Karpas-422 (cell line): Measurements from ENCODE around the gene NUP54. TPM values are rescaled to one million over a fixed set of nuclear protein-coding genes. Genes with fewer than 3 reads are reported as not detected.

Source experiments
- DNase-seq: peaks from one replicate; pipeline ENCODE4 v3.0.0-alpha.2; 2015
- H2AFZ ChIP-seq: fragments of 200-600 bp; sonication (generic); 2 replicates; pipeline ENCODE4 v1.6.1; 2014; ENCODE audit warnings: antibody characterized with exemption, low read length, mixed read lengths
- H3K27ac ChIP-seq: fragments of 200-600 bp; sonication (generic); 2 replicates; pipeline ENCODE4 v1.5.1; 2014; ENCODE audit warnings: mild to moderate bottlenecking, low read length, moderate library complexity
- H3K27me3 ChIP-seq: fragments of 200-600 bp; sonication (generic); 2 replicates; pipeline ENCODE4 v1.6.1; 2014; ENCODE audit warnings: low read length, mixed read lengths
- H3K36me3 ChIP-seq: fragments of 200-600 bp; sonication (generic); 2 replicates; pipeline ENCODE4 v1.6.1; 2014; ENCODE audit warnings: low read length, mixed read lengths; ENCODE audit not compliant: insufficient read depth
- H3K4me1 ChIP-seq: fragments of 200-600 bp; sonication (generic); 2 replicates; pipeline ENCODE4 v1.6.1; 2014; ENCODE audit warnings: mild to moderate bottlenecking, low read length, mixed read lengths
- H3K4me2 ChIP-seq: fragments of 200-600 bp; sonication (generic); 2 replicates; pipeline ENCODE4 v1.6.1; 2014; ENCODE audit warnings: low read length, low read depth, mild to moderate bottlenecking; ENCODE audit not compliant: poor library complexity, severe bottlenecking
- H3K4me3 ChIP-seq: fragments of 200-600 bp; sonication (generic); 2 replicates; pipeline ENCODE4 v1.5.1; 2014; ENCODE audit warnings: mild to moderate bottlenecking, antibody characterized with exemption, low read length, mixed read lengths
- H3K79me2 ChIP-seq: fragments of 200-600 bp; sonication (generic); 2 replicates; pipeline ENCODE4 v1.6.1; 2014; ENCODE audit warnings: mild to moderate bottlenecking, low read length, mixed read lengths
- H3K9ac ChIP-seq: fragments of 200-600 bp; sonication (generic); 2 replicates; pipeline ENCODE4 v1.6.0; 2014; ENCODE audit warnings: low read length
- H3K9me2 ChIP-seq: fragments of 200-600 bp; sonication (generic), shearing (Covaris generic); replicated peaks from 2 replicates; pipeline ENCODE4 v1.6.0; 2014; ENCODE audit warnings: mild to moderate bottlenecking, low read length, moderate library complexity; ENCODE audit not compliant: insufficient read depth
- H3K9me3 ChIP-seq: fragments of 300-700, 200-600 bp; sonication (generic); 2 replicates; pipeline ENCODE4 v1.6.1; 2014; ENCODE audit warnings: low read length, mixed read lengths
- H4K20me1 ChIP-seq: fragments of 200-600 bp; sonication (generic); 2 replicates; pipeline ENCODE4 v1.6.1; 2014; ENCODE audit warnings: mild to moderate bottlenecking, antibody characterized with exemption, low read length, low read depth; ENCODE audit not compliant: insufficient read depth
- total RNA-seq: library from RNA; depleted of rRNA; stranded (reverse); fragments of >200 nt; shearing (Covaris generic); gene quantifications from 2 replicates; pipeline ENCODE4 v1.2.3, GENCODE V29; 2014; ENCODE audit warnings: low replicate concordance

Gene NUP54
- total RNA-seq, 1 experiment from 2014 or later = 26.3 TPM

DNA sequence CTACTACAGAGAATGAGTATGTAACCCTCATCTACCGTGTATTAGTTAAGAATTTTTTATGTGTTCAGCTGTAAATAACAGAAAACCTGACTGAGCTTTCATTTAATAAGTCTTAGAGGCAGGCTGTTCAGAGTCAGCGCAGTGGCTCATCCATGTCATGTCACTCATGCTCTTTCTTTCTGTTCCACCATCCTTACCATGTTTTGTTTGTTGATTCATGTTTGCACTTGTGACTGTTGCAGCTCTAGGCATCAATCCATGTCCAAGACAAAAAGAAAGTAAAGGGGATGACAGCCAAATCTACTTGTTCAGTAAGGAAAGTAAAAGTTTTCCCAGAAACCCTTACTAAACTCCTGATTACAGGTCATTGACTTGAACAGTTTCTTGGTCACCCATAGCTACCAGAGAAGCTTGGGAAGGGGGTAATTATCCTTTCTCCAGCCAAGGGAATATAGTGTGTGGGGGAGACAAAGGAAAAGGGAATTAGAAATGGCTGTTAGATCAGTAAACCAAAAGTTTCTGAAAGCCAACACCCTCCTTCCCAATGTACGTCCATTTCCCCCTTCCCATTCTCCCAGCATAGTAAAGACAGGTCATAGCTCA, 64.7 kb downstream of the NUP54 start:
- Histone ChIP-seq H3K4me2 (no peak overlapping the region), H3K4me3 (no peak overlapping the region), H3K27ac (no peak overlapping the region), H3K36me3 (no peaks in the 10 kb centered on the region), H3K9me2 (no peaks in the 10 kb centered on the region), H3K79me2 (no peaks in the 10 kb centered on the region), H4K20me1 (no peaks in the 10 kb centered on the region), H2AFZ (no peak overlapping the region), H3K9me3 (no peaks in the 10 kb centered on the region), H3K27me3 (no peaks in the 10 kb centered on the region), H3K9ac (no peak overlapping the region), H3K4me1 (no peaks in the 10 kb centered on the region)
- DNase-seq = no peak

DNA sequence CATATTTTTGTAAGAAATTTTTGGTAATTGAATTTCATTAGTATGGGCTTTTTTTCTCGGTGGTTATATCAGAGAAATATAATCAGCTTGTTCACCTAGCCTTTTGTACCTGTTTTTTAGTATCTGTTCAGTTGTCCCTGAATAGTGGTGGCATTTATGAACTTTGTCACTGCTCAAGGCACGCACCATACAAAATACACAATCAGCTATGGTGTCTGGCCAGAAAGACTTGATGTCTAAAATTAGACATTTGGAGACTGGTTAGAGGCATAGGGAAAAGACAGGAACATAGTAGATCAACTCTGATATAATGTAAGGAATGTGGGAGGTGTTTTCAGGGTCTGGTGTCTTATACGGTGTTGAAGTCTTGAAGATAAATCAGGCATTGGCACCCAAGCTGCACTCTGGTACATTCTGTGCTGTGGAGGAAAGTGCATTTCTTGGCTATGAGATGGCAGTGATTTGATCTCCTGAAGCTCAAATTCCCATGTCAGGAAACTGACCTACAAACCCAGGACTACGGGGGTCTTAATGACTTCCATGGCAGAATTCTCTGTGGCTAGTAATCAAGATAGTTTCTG, 70.1 kb downstream of the NUP54 start:
- Histone ChIP-seq H3K79me2 (no peaks in the 10 kb centered on the region), H4K20me1 (no peaks in the 10 kb centered on the region), H3K27ac (no peak overlapping the region), H3K36me3 (no peaks in the 10 kb centered on the region), H3K9ac (no peak overlapping the region), H3K9me3 (no peaks in the 10 kb centered on the region), H3K4me1 (no peaks in the 10 kb centered on the region), H3K27me3 (no peaks in the 10 kb centered on the region), H2AFZ (no peak overlapping the region), H3K4me2 (no peak overlapping the region), H3K4me3 (no peak overlapping the region), H3K9me2 (no peaks in the 10 kb centered on the region)
- no peak for DNase-seq

DNA sequence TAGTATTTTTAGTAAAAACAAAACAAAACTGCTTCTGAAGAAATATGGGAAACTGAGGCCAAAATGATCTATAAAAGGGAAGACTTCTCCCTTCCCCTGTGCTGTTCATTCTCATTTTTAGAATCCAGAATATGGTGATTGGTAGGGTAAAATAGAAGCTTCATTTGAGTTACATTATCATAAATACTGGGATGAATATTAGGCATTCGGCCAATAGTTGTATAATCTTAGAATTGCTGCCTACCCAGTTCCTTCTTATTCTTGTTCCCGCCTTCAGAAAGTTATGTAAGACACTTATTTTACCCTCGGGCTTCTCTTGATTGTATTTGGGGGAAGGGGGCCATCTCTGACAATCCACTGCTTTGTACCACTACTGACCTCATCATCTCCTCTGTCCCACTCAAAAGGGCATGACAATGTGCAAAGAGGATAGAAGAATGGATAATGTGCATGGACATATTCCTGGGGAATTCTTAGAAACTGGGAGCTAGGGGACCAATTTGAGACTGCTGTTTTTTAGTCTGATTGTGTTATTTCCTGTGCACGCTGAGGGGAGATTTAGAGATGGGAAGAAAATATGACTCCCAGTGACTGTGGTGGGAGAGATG, 73.1 kb downstream of the NUP54 start:
- no peak overlapping the region for H3K4me2 ChIP-seq
- DNase-seq = no peak
- H3K27ac ChIP-seq = no peak overlapping the region
- H3K4me3 ChIP-seq = no peak overlapping the region
- no peaks in the 10 kb centered on the region for H3K9me2 ChIP-seq
- H3K9me3 ChIP-seq = no peaks in the 10 kb centered on the region
- no peak overlapping the region for H2AFZ ChIP-seq
- no peaks in the 10 kb centered on the region for H3K79me2 ChIP-seq
- H3K9ac ChIP-seq = no peak overlapping the region
- no peaks in the 10 kb centered on the region for H3K4me1 ChIP-seq
- no peaks in the 10 kb centered on the region for H4K20me1 ChIP-seq
- no peaks in the 10 kb centered on the region for H3K27me3 ChIP-seq
- no peaks in the 10 kb centered on the region for H3K36me3 ChIP-seq

DNA sequence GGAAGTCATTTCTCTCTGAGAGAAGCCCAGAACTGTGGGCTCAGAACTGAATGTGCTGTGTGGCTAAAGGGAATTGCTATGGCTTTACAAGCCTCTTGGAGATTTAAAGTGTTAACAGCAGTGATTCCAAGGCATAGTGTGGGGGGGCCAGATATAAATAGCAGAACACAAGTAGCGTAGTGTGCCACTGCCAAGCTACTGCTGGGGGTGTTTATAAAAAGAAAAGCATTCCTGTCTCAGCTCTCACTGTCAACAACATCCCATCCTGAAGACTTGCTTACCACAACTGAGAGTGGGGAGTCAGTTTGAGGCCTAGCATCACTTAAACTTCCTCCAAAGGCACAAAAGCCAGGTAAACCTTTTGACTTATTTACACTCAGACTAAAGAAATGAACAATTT, 73.7 kb downstream of the NUP54 start, which contains the start of gene ART3:
Gene ART3 (plus strand): TSS at position 242 of the 400 bp plus-strand sequence. CDS start 1,181 bp downstream, outside the sequence.
- Histone ChIP-seq H3K36me3 (no peaks in the 10 kb centered on the region), H3K9me3 (no peaks in the 10 kb centered on the region), H3K9ac (no peak within 1 kb of the TSS), H3K27ac (no peak within 1 kb of the TSS), H3K79me2 (no peaks in the 10 kb centered on the region), H4K20me1 (no peaks in the 10 kb centered on the region), H2AFZ (no peak within 1 kb of the TSS), H3K27me3 (no peaks in the 10 kb centered on the region), H3K4me1 (no peaks in the 10 kb centered on the region), H3K9me2 (no peaks in the 10 kb centered on the region), H3K4me3 (no peak within 1 kb of the TSS), H3K4me2 (no peak within 1 kb of the TSS)
- no peak for DNase-seq

DNA sequence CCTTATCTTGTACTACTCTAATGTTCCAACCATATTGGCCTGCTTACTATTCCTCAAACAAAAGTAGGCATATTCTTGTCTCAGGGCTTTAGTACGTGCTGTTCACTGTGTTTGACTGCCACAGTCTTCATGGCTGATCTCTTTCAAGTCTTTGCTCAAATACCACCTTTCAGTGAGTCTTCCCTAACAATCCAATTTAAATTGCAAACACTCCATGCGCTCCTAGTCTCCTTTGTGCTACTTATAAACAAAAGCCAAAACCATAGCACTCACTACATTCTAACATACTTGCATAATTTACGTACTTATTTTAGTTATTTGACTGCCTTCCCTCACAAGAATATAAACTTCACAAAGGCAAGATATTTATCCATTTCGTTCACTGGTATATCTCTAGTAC, 75.4 kb downstream of the NUP54 start:
- Histone ChIP-seq H4K20me1 (no peaks in the 10 kb centered on the region), H3K9ac (no peak overlapping the region), H3K4me2 (no peak overlapping the region), H3K4me3 (no peak overlapping the region), H3K27me3 (no peaks in the 10 kb centered on the region), H3K79me2 (no peaks in the 10 kb centered on the region), H3K4me1 (no peaks in the 10 kb centered on the region), H3K36me3 (no peaks in the 10 kb centered on the region), H3K27ac (no peak overlapping the region), H3K9me2 (no peaks in the 10 kb centered on the region), H3K9me3 (no peaks in the 10 kb centered on the region), H2AFZ (no peak overlapping the region)
- no peak for DNase-seq

DNA sequence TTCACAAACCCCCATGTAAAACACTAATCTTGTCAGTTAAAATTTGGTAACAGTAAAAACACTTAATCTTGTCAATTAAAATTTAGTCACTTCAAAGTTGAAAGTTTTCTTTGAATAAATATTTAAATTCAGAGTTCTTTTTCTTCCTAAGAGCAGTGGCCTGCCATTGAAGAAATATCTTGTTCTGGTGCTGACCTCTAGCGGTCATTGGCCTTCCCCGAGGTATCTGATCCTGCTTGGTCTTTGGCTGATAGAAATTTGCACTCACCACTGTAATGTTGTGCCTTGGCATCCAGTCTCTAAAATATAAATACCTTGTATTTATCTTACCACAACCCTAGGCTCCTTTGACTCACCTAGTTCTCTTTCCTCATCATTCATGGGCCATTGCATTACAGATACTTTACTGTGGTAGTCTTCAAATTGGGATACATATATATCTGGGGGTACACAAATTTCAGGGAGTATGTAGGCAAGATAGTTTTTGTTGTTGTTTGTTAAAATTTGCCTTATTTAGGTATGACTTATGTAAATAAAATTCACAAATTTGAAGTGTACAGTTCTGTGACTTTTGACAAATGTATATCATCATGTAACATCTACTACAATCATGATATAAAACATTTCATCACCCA, 80.4 kb downstream of the NUP54 start:
- Histone ChIP-seq H3K27me3 (no peaks in the 10 kb centered on the region), H3K36me3 (no peaks in the 10 kb centered on the region), H3K79me2 (no peaks in the 10 kb centered on the region), H4K20me1 (no peaks in the 10 kb centered on the region), H3K4me2 (no peak overlapping the region), H3K9me2 (no peaks in the 10 kb centered on the region), H3K4me3 (no peak overlapping the region), H3K27ac (no peak overlapping the region), H3K9me3 (no peaks in the 10 kb centered on the region), H2AFZ (no peak overlapping the region), H3K4me1 (no peaks in the 10 kb centered on the region), H3K9ac (no peak overlapping the region)
- DNase-seq = peak; percentile 84

DNA sequence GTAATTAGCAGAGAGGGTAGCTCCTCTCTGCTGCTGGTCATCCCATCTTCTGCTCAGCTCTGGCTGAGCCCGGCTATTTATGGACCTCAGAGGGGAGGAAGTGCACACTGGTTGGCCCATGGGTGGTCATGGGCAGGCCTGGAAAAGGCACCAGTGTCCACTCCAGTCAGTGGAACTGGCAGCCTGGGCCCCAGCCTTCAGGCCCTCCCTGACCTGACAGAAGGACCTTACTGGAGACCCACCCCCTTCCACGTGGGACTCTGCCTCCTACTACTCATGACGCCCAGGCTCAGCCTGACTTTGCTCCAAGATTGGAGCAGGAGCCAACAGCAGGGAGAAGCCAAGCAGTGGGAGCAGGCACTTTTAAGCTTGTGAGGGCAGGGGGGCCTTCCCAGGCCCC, 81.7 kb downstream of the NUP54 start:
- Histone ChIP-seq H3K4me2 (no peak overlapping the region), H3K4me1 (peaks cover 7% of the 10 kb centered on the region), H3K36me3 (no peaks in the 10 kb centered on the region), H3K27ac (no peak overlapping the region), H3K9me3 (no peaks in the 10 kb centered on the region), H3K9ac (no peak overlapping the region), H3K4me3 (no peak overlapping the region), H2AFZ (no peak overlapping the region), H3K27me3 (no peaks in the 10 kb centered on the region), H3K79me2 (no peaks in the 10 kb centered on the region), H3K9me2 (no peaks in the 10 kb centered on the region), H4K20me1 (no peaks in the 10 kb centered on the region)
- DNase-seq = no peak
